Measurements from ENCODE around the gene ETFB.

- TF ChIP-seq POLR2A (IDR thresholded peaks at IDR 0.05) (no peak), CTCF (IDR thresholded peaks at IDR 0.05) (no peak)
Measured at GRCh38 chr19:51297406-51297805, 68.8 kb downstream of the ETFB start.

Measured in lower leg skin (tissue), 3 donors.